T47D (cell line): ENCODE results near the gene JADE3.

Experiments
- DNase-seq, 2 experiments: peaks; one replicate each; pipeline versions ENCODE4 v3.0.0 to v3.0.0-alpha.2; 2011 to 2012; ENCODE audit warnings: low read depth in 1 of 2, low spot score in 1 of 2
- JUND ChIP-seq: IDR thresholded peaks from 2 replicates; pipeline ENCODE4 v1.6.1; 2012; ENCODE audit warnings: low read depth
- in situ Hi-C: cut with HindIII; loops from 2 replicates; pipeline ENCODE4 v1.10.0; 2016; ENCODE audit warnings: low sequenced_read_pairs, low pct_unique_long_range_greater_than_20kb

The JADE3 gene

DNA sequence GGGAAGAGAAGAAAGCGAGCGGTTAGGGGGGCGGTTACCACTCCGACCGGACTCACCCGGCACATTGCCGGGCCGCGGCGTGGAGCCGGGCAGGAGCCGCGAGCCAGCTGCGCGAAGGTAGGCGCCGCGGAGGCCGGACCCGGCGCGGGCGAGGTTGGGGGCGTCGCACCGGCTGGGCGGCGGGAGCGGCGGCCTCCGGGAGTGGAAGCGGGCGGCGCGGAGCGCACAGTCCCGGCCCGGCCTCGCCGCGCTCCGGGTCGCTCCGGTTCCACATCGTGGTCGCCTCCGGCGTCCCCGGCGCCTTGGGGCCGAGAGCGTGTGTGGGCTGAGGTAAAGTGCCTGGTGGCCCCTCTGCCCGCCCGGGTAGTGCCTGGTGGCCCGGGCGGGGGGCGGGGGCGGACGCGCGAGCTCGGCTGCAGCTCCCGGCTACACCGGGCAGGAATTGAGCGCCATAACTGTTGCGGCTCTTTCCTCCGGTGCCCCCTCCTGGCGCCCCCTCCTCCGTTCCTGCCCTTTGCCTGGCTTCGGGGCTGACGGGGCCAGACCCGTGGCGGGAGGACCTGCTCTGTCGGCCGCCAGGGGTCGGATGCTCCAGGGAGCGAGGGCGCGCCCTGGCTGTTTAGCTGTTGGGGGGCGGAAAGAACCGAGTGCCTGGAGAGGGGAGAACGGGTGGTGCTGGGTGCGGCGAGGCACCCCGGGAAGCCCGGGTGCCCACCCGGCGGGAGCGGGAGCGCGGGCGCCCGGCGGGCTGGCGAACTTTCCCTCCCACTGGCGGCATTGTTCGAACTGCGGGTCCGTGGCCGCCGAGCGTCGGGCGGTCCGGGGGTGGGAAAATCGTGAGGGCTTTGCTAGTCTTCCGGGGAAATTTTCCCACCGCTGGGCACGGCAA, 626 bp downstream of the JADE3 start:
- DNase-seq = peak; percentile 60 to 63
- no peak for TF ChIP-seq JUND
- in situ Hi-C loops = no loop called here

DNA sequence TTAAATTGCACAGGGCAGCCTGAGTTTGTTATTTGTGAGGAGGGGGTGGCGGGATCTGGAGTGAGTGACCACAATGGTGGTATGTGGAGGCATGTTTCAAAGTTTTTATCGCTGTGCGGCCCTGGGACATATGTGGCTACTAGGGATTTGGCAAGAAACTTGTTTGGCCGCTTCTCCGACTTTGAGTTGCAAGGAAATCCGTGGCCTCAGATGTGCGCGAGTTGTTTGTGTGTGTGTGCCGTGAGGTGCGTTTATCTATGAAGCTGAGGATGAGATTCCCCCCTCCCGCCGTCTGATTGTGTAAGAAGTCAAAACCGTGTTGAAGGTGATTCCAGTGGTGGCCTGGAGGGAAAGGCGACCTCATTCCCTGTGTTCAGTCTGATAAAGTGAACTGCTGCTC, 1.4 kb downstream of the JADE3 start:
- DNase-seq = peak; percentile 7 to 69
- in situ Hi-C loops = no loop called here
- TF ChIP-seq JUND = no peak

DNA sequence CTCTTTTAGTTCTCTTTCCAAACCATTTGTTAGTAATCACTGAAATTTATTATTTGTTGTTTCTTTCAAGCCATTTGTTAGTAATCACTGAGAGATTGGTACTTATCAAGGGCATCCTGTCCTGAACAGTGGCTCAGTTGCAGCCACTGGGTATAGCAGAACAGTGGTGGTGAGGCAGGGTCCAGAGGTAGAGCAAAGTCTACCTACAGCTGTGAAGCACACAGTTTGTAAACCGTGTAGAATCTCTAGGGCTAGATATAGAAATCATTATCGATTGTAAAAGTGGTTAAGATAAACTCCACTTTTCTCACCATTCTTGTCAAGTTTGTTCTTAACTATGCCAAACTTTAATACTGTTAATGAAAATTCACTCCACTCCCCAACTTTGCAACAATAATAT, 4.1 kb downstream of the JADE3 start:
- in situ Hi-C loops = no loop called here
- TF ChIP-seq JUND = no peak
- DNase-seq = no peak

DNA sequence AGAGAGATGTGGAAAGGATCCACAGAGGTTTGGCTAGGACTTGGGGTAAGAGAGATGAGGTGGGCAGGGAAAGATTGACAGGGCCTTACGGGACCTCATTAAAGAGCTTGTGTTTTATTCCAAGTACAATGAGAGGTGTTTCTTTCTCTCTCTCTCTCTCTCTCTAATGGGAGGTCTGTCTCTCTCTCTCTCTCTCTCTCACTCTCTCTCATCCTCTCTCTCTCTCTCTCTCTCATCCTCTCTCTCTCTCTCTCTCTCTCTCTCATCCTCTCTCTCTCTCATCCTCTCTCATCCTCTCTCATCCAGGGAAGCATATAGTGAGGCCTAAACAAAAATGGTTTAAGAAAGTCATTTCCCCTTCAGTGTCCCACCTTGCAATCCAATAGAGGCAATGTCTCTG, 5.4 kb downstream of the JADE3 start:
- DNase-seq = no peak
- in situ Hi-C loops = no loop called here
- no peak for TF ChIP-seq JUND

DNA sequence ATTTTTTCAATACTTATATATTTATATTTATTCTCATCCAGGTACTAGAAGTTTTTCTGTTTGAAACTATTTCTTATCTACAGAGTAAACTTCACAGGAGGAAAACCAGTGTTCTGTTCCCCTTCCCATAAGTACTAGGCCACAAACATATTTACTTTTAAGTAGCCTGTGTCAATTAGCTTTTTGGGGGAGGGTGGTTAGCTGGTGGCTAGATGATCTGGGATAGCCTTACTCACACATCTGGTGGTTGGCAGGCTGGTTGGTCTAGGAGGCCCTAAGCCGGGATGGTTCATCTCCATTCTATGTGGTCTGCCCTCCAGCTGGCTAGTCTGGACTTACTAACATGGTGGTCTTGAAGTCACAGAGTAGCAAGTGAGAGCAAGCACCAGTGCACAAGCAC, 6.2 kb downstream of the JADE3 start:
- TF ChIP-seq JUND = no peak
- DNase-seq = peak in 1 of 2 experiments; percentile 58
- in situ Hi-C loops = no loop called here

DNA sequence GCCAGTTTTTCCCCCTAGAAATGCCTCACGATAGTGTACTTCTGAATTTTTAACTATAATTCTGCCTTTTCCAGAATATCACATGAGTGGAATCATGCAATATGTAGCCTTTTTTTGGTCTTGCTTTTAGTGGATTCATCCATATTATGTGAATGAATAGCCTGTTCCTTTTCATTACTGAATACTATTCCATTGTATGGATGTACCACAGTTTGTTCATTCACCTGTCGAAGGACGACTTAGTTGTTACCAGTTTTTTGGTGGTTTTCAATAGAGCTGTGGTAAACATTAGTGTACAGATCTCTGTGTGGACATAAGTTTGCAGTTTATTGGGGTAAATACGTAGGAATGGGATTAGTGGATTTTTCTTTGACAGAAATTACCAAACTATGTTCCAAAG, 8.0 kb downstream of the JADE3 start:
- TF ChIP-seq JUND = no peak
- DNase-seq = no peak
- in situ Hi-C loops = no loop called here

DNA sequence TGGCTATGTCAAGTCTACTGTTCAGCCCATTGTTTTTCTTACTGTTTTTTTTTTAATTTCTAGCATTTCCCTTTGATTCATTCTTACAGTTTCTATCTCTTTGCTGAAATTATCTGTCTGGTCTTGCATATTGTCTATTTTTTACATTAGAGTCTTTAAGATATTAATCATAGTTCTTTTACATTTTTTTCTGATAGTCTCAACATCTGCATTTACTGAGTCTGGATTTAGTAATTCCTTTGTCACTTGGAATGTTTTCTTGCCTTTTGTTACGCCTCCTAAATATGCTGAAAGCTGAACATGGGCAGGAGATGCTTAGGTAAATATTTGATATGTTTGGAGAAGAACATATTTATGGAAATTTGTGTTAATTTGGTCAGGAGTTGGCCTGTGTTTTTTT, 10.4 kb downstream of the JADE3 start:
- TF ChIP-seq JUND = no peak
- DNase-seq = no peak
- in situ Hi-C loops = no loop called here

DNA sequence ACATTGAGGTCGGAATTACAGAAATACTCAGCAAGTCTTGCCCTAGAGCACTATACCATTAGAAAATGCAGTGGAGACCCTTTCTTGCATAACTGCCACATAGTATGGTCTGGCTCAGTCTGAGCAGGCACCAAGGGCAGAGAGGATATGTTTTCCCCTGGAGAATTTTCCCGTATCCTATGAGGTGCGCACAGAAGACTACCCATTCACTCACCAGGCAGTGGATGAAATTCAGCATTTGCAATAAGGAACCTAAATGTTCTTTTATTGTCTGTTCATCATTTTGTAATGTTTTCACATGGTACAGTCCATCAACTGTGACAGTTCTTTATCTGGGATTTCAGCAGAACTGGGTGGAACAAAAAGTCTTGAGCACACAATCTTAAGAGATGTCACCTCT, 15.5 kb downstream of the JADE3 start:
- in situ Hi-C loops = no loop called here
- DNase-seq = no peak
- TF ChIP-seq JUND = no peak

DNA sequence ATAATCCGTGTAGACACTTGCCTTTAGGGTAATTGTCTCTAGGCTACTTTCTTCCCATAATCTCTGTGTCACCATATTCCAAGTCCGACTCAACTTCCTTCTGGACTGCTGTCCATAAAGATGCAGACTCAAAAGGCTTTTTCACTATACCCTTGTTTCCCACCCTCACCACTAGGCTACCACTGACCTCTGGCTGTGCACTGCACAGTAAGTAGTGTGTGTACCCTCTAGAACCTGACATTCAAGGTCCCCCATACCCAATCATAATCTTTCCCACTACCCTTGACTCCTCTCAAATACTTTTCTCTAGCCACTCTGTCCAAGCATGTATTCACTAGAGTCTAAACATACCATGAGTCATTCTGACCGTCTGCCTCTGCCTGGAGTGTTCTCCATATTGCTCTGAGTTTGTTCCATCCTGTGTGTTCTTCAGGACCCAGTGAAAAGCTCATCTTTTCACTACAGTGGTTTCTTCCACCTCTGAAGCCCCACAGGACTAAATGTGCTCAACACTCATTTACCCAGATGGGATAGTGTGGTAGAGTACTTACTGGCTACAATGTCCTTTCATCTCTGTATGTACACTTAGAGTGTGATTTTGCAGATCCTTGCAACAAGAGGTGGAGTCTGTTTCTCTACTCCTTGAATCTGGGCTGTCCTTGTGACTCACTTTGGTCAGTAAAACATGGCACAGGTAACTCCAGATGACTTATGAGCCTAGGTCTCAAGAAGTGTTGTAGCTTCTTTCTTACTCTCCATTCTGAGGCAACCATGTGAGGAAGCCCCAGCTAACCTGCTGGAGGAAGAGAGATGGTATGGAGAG, 17.4 kb downstream of the JADE3 start:
- no peak for TF ChIP-seq JUND
- DNase-seq = no peak
- in situ Hi-C loops = no loop called here

DNA sequence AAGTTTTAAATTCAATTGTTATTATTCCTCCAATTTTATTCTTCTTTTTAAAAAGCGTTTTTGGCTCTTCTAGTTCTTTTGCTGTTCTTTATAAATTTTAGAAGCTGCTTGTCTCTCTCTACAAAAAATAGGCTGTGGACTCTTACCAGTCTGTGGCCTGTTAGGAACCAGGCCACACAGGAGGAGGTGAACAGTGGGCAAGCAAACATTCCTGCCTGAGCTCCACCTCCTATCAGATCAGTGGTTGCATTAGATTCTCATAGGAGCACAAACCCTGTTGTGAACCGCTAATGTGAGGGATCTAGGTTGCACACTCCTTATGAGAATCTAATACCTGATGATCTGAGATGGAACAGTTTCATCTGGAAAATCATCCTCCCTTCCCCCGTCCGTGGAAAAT, 23.1 kb downstream of the JADE3 start:
- no peak for DNase-seq
- in situ Hi-C loops = no loop called here
- TF ChIP-seq JUND = no peak

DNA sequence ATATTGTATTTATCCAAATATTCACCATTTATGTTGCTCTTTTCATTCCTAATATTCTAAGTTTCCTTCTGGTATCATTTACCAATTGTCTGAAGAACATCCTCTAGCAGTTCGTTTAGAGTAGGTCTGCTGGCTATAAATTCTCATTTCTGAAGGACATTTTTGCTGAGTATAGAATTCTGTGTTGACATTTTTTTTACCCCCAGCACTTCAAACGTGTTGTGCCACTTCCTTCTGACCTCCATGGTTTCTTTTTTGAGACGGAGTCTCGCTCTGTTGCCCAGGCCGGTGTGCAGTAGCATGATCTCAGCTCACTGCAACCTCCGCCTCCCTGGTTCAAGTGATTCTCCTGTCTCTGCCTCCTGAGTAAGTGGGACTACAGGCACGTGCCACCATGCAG, 26.4 kb downstream of the JADE3 start:
- in situ Hi-C loops = no loop called here
- no peak for DNase-seq
- TF ChIP-seq JUND = no peak

DNA sequence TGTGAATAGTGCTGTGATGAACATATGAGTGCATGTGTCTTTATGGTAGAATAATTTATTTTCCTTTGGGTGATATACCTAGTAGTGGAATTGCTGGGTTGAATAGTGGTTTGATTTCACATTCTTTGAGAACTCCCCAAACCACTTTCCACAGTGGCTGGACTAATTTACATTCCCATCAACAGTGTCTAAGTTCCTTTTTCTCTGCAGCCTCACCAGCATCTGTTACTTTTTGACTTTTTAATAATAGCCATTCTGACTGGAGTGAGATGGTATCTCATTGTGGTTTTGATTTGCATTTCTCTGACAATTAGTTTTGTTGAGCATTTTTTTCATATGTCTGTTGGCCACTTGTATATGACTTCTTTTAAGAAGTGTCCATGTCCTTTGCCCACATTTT, 29.1 kb downstream of the JADE3 start:
- no peak for DNase-seq
- TF ChIP-seq JUND = no peak
- in situ Hi-C loops = no loop called here

DNA sequence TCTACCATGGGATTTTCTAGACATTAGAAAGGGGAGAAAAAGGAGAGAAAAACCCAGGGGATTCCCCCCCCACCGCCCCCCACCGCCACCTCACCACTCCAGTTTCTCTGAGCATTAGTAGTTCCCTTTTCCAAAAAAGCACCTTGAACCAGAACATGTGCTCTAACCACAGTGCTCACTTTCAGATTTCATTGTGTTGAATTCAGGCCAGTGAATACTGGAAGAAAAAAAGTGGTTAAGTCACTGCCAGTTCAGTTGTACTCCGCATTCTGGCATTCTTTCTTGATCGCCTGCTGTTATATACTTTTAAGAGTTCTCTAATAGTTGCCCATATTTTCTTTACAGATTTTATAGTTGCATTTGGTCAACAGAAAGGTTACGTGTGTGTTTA, 40.9 kb downstream of the JADE3 start:
- no peak for TF ChIP-seq JUND
- in situ Hi-C loops = no loop called here
- no peak for DNase-seq

DNA sequence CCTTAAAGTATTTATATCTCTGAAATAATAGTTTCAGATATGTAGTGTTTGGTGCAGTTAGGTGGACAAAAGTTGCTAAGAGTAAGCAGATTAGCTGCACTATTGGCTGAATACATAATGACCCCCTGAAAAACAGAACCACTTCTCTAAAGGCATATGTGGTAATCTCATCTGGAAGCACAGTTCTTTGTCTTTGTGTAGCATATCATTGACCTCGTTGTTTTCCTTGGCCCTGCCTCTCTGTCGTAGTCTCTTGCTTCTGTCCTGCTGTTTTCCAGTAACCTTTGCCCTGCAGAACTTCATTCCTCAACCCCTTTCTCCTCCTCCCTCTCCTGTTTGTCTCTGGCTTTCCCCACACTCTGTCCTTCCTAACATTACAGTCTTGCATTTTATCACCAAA, 41.4 kb downstream of the JADE3 start:
- no peak for DNase-seq
- in situ Hi-C loops = no loop called here
- no peak for TF ChIP-seq JUND
